Subcutaneous abdominal adipose tissue (tissue), 5 donors: ENCODE results near the gene C19orf67.
A peak's percentile ranks its signal among the peaks of the same experiment; 100 is the strongest.

Experiments
- H3K27ac ChIP-seq: one replicate; pipeline ENCODE4 v1.7.0; 2013; ENCODE audit warnings: low read depth, mild to moderate bottlenecking, inconsistent platforms, low read length, moderate library complexity
- H3K27me3 ChIP-seq, 5 donors: one replicate each; pipeline ENCODE4 v1.7.0; 2013; ENCODE audit warnings: low read length in 5 of 5, inconsistent platforms in 1 of 5; ENCODE audit not compliant: control insufficient read depth in 5 of 5, insufficient read depth in 4 of 5
- H3K36me3 ChIP-seq, 5 donors: one replicate each; pipeline ENCODE4 v1.7.0; 2013; ENCODE audit warnings: low read length in 5 of 5; ENCODE audit not compliant: control insufficient read depth in 5 of 5, insufficient read depth in 5 of 5
- H3K4me1 ChIP-seq, 5 donors: one replicate each; pipeline ENCODE4 v1.7.0; 2013; ENCODE audit warnings: low read length in 5 of 5, mild to moderate bottlenecking in 3 of 5, moderate library complexity in 1 of 5; ENCODE audit not compliant: control insufficient read depth in 5 of 5, insufficient read depth in 5 of 5
- H3K4me3 ChIP-seq, 5 donors: one replicate each; pipeline ENCODE4 v1.7.0; 2013; ENCODE audit warnings: low read length in 5 of 5, low read depth in 1 of 5
- H3K9ac ChIP-seq, 5 donors: one replicate each; pipeline ENCODE4 v1.7.0; 2013; ENCODE audit warnings: low read length in 5 of 5, mild to moderate bottlenecking in 4 of 5, moderate library complexity in 3 of 5
- H3K9me3 ChIP-seq, 5 donors: one replicate each; pipeline ENCODE4 v1.7.0; 2013; ENCODE audit warnings: low read length in 5 of 5; ENCODE audit not compliant: control insufficient read depth in 5 of 5
- donor health status: healthy.
- donor health status: healthy.
- donor health status: healthy.
- donor health status: healthy.
- donor health status: healthy.

Gene C19orf67

GRCh38 chr19:14085309-14085995 lies at the start of gene C19orf67:
TSS of gene C19orf67 (minus strand) at chr19:14085783. CDS start at chr19:14085627, 156 bp downstream.
- no peak within 1 kb of the TSS for H3K9ac ChIP-seq
- no peak within 1 kb of the TSS for H3K27ac ChIP-seq
- no peaks in the 10 kb centered on the region for H3K27me3 ChIP-seq
- H3K36me3 ChIP-seq: peaks cover 0 to 11% (median 10%) of the 10 kb centered on the region in 5 donors
- H3K4me1 ChIP-seq: peaks cover 3 to 31% (median 26%) of the 10 kb centered on the region in 5 donors
- no peak within 1 kb of the TSS for H3K4me3 ChIP-seq
- no peaks in the 10 kb centered on the region for H3K9me3 ChIP-seq

DNA sequence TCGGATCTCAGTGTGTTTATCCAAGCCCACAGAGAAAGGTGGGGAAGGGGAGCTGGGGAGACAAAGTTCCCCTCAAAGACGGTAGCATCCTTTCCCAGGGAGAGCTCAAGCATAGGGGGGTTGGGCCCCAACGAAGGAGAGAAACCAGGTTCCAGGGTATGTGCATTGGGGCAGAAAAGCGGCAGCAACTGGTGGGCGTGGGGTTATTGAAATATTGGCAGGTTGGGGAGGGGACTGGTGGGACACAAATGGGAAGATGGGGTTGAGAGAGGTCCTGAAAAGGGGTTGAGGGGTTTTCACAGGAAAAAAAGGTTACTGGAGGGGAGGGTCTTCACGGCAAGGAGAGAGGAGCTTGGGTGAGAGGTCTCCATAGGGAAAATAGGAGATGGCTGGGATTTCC lies 49.8 kb upstream of the C19orf67 start:
- Histone ChIP-seq H3K4me1 (peaks cover 0 to 42% (median 27%) of the 10 kb centered on the region in 5 donors), H3K9me3 (no peaks in the 10 kb centered on the region), H3K27ac (no peak overlapping the region), H3K4me3 (no peak overlapping the region), H3K9ac (no peak overlapping the region), H3K27me3 (no peaks in the 10 kb centered on the region), H3K36me3 (no peaks in the 10 kb centered on the region)

DNA sequence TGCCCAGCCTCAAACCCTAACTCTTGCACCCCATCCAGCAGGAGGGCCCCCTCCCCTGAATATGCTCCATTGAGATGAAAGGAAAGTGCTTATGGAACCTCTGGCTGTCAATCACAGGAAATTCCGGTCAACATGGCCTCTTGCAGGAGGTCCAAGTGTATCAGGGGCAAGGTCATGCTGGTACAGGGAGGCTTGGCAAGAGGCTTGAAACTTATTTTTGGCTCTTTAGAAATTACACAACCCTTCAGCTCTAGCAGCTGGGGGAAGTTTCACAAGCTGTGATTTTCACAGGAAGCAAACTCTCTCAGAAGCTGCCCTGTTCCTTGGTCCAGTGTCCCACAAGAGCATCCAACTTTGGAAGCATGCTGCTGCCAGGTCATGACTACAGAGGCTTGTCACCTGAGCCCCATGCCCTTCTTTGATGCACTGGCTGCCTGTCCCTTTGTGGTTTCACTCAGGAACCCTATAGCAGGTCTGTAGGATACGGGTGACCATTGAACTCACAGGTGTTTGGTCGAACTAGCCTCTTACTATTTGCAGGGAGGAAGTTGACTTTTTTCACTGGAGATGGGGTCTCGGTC lies 42.4 kb upstream of the C19orf67 start:
- Histone ChIP-seq H3K36me3 (no peaks in the 10 kb centered on the region), H3K9ac (peak overlapping the region in 1 of 5 donors; percentile 38), H3K27ac (peak overlapping the region; percentile 86), H3K9me3 (no peaks in the 10 kb centered on the region), H3K27me3 (no peaks in the 10 kb centered on the region), H3K4me1 (peaks cover 9 to 32% (median 27%) of the 10 kb centered on the region in 5 donors), H3K4me3 (no peak overlapping the region)

DNA sequence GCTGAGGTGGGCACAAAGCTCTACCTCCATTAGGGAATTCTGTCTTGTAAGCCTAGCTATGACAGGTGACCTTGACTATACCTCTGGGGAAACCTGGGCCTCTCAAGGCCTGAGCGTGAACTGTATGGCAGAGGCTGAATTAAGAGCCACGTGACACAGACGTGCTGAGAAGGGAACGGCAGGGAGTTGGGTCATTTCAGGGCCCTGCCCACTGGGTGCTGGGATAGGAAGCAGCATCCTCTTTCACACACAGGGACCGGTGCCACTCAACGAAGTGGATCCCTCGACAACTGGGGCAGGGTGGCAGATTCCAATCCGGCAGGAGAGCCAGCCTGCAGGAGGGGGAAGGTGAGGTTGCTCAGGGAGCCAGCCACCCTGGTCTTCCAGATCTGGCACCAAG lies 41.6 kb upstream of the C19orf67 start:
- peak overlapping the region in 3 of 5 donors; percentile 2 to 19 (median 16) for H3K9ac ChIP-seq
- no peak overlapping the region for H3K4me3 ChIP-seq
- H3K36me3 ChIP-seq: no peaks in the 10 kb centered on the region
- H3K27ac ChIP-seq: peak overlapping the region; percentile 86
- no peaks in the 10 kb centered on the region for H3K27me3 ChIP-seq
- H3K4me1 ChIP-seq: peaks cover 9 to 32% (median 27%) of the 10 kb centered on the region in 5 donors
- H3K9me3 ChIP-seq: no peaks in the 10 kb centered on the region

- H3K4me1 ChIP-seq: peaks cover 15 to 43% (median 38%) of the 10 kb centered on the region in 5 donors
- H3K9ac ChIP-seq: no peak overlapping the region
- H3K27me3 ChIP-seq: no peaks in the 10 kb centered on the region
- H3K36me3 ChIP-seq: no peaks in the 10 kb centered on the region
- H3K4me3 ChIP-seq: no peak overlapping the region
- H3K27ac ChIP-seq: no peak overlapping the region
- H3K9me3 ChIP-seq: no peaks in the 10 kb centered on the region
Observed at GRCh38 chr19:14122924-14123323, 37.3 kb upstream of the C19orf67 start.

- no peak overlapping the region for H3K4me3 ChIP-seq
- H3K36me3 ChIP-seq: no peaks in the 10 kb centered on the region
- peaks cover 18 to 47% (median 41%) of the 10 kb centered on the region in 5 donors for H3K4me1 ChIP-seq
- peak overlapping the region; percentile 99 for H3K27ac ChIP-seq
- no peaks in the 10 kb centered on the region for H3K9me3 ChIP-seq
- H3K27me3 ChIP-seq: no peaks in the 10 kb centered on the region
- peak overlapping the region in 2 of 5 donors; percentile 37 to 91 for H3K9ac ChIP-seq
Observed at GRCh38 chr19:14120497-14120780, 34.9 kb upstream of the C19orf67 start.

- H3K4me3 ChIP-seq: peak overlapping the region in 1 of 5 donors; percentile 69
- H3K36me3 ChIP-seq: no peaks in the 10 kb centered on the region
- peak overlapping the region; percentile 56 to 98 (median 87) for H3K9ac ChIP-seq
- peak overlapping the region; percentile 99 for H3K27ac ChIP-seq
- H3K9me3 ChIP-seq: no peaks in the 10 kb centered on the region
- peaks cover 18 to 52% (median 47%) of the 10 kb centered on the region in 5 donors for H3K4me1 ChIP-seq
- H3K27me3 ChIP-seq: no peaks in the 10 kb centered on the region
Observed at GRCh38 chr19:14119644-14120496, 34.3 kb upstream of the C19orf67 start.

DNA sequence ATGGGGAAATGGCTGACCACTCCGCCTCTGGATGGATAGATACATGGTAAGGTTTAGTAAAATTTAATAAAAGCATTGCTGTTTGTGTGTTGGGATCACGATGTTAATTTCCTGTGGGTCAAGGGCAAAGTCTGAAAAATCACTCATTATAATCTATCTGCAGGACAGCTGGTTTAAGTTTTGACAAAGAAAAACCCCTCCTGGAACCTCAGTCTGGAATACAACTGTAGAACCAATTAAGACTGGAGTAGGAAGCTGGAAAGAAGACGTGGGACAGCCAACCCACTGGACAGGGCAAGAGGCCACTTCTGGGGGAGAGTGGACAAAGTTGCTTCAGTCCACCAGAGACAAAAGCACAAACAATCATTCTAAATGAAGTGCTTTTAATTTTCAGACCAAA lies 33.6 kb upstream of the C19orf67 start:
- Histone ChIP-seq H3K4me3 (peak overlapping the region; percentile 40 to 83 (median 69)), H3K4me1 (peaks cover 20 to 60% (median 54%) of the 10 kb centered on the region in 5 donors), H3K27ac (peak overlapping the region; percentile 99), H3K9ac (peak overlapping the region; percentile 74 to 98 (median 87)), H3K36me3 (no peaks in the 10 kb centered on the region), H3K9me3 (no peaks in the 10 kb centered on the region), H3K27me3 (no peaks in the 10 kb centered on the region)

- Histone ChIP-seq H3K27ac (peak overlapping the region; percentile 99), H3K4me3 (peak overlapping the region; percentile 61 to 83 (median 69)), H3K9ac (peak overlapping the region; percentile 74 to 98 (median 87)), H3K4me1 (peaks cover 24 to 67% (median 61%) of the 10 kb centered on the region in 5 donors), H3K36me3 (no peaks in the 10 kb centered on the region), H3K27me3 (no peaks in the 10 kb centered on the region), H3K9me3 (no peaks in the 10 kb centered on the region)
Observed at GRCh38 chr19:14118165-14119051, 32.8 kb upstream of the C19orf67 start.
